NT2/D1 (cell line): ENCODE measurements around the gene RAB19.
"Not testable (repeated sequence)": the region's sequence is repeated elsewhere in the genome, so short reads cannot be mapped to it uniquely, and the experiment has no call there.

Source experiments
- DNase-seq: peaks from one replicate; pipeline ENCODE4 v3.0.0-alpha.2; 2011; ENCODE audit warnings: low read depth, low spot score
- H3K27me3 ChIP-seq: 2 replicates; pipeline ENCODE4 v1.6.0; 2011; ENCODE audit warnings: mild to moderate bottlenecking; ENCODE audit not compliant: insufficient read length, insufficient read depth
- H3K36me3 ChIP-seq: 2 replicates; pipeline ENCODE4 v1.6.1; 2011; ENCODE audit warnings: mild to moderate bottlenecking, low read length, mixed read lengths; ENCODE audit not compliant: insufficient read depth, insufficient read length
- H3K4me1 ChIP-seq: 2 replicates; pipeline ENCODE4 v1.5.1; 2011; ENCODE audit not compliant: insufficient read depth, insufficient read length
- H3K4me3 ChIP-seq: 2 replicates; pipeline ENCODE4 v1.5.1; 2011; ENCODE audit warnings: low read depth; ENCODE audit not compliant: insufficient read length
- H3K9ac ChIP-seq: 2 replicates; pipeline ENCODE4 v1.6.0; 2011; ENCODE audit warnings: low read depth; ENCODE audit not compliant: insufficient read length
- H3K9me3 ChIP-seq: 2 replicates; pipeline ENCODE4 v1.5.1; 2011; ENCODE audit warnings: mild to moderate bottlenecking, low read length; ENCODE audit not compliant: insufficient read depth
- SUZ12 ChIP-seq: IDR thresholded peaks from 2 replicates; pipeline ENCODE4 v1.6.1; 2011; ENCODE audit not compliant: insufficient read length, insufficient read depth; ENCODE audit errors: extremely low read depth
- YY1 ChIP-seq: IDR thresholded peaks from 2 replicates; pipeline ENCODE4 v1.6.1; 2011; ENCODE audit not compliant: insufficient read length, insufficient read depth
- ZNF274 ChIP-seq: IDR thresholded peaks from 2 replicates; pipeline ENCODE4 v1.6.1; 2011; ENCODE audit warnings: mild to moderate bottlenecking, low read depth, low read length

The RAB19 gene

GRCh38 chr7:140404565-140405065 lies 757 bp downstream of the RAB19 start:
- Histone ChIP-seq H3K9ac (no peak overlapping the region), H3K27me3 (no peaks in the 10 kb centered on the region), H3K9me3 (no peaks in the 10 kb centered on the region), H3K4me3 (no peak overlapping the region), H3K4me1 (peaks cover 2% of the 10 kb centered on the region), H3K36me3 (no peaks in the 10 kb centered on the region)
- no peak for DNase-seq
- TF ChIP-seq YY1: no peak
- TF ChIP-seq SUZ12: no peak
- TF ChIP-seq ZNF274: no peak

DNA sequence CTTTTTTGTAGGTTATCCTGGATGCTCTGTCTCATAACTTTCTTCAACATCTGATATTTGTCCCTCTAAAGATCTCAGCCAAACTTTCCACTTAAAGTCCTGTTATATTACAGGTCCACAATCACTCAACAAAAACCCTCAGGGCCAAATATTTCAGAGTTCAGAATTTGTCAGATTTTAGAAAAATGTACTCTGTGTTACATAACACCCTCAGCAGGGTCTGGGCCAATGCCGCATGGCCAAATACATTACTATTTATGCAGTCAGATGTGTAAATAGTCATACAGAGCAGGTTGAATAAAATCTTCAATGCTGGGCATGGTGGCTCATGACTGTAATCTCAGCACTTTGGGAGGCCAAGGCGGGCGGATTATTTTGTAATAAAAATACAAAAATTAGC lies 11.5 kb downstream of the RAB19 start:
- no peaks in the 10 kb centered on the region for H3K27me3 ChIP-seq
- no peaks in the 10 kb centered on the region for H3K9me3 ChIP-seq
- H3K9ac ChIP-seq: no peak overlapping the region
- TF ChIP-seq ZNF274 (no peak), SUZ12 (no peak), YY1 (no peak)
- H3K36me3 ChIP-seq: no peaks in the 10 kb centered on the region
- no peaks in the 10 kb centered on the region for H3K4me1 ChIP-seq
- no peak for DNase-seq
- H3K4me3 ChIP-seq: no peak overlapping the region

GRCh38 chr7:140415816-140416215 lies 12.0 kb downstream of the RAB19 start:
- H3K27me3 ChIP-seq, H3K9me3 ChIP-seq, H3K4me1 ChIP-seq, H3K36me3 ChIP-seq, H3K4me3 ChIP-seq, DNase-seq, H3K9ac ChIP-seq: not testable (repeated sequence)

DNA sequence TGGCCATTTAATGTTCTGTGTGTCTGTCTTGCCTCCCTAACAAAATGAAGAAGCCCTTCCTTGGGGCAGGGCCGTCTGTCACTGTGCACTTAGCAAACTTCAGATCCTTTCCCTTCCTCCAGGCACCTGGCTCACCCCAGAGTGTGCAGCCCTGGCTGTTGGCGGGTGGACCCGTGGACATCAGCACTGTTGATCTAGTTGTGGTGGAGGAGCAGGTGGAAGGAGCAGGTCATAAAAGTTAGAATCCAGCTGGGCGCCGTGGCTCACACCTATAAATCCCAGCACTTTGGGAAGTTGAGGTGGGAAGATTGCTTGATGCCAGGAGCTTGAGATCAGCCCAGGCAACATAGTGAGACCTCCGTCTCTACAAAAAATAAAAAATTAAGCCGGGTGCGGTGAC lies 12.7 kb downstream of the RAB19 start:
- Histone ChIP-seq H3K9me3 (no peaks in the 10 kb centered on the region), H3K36me3 (no peaks in the 10 kb centered on the region), H3K4me3 (no peak overlapping the region), H3K4me1 (no peaks in the 10 kb centered on the region), H3K9ac (no peak overlapping the region), H3K27me3 (no peaks in the 10 kb centered on the region)
- no peak for DNase-seq
- no peak for TF ChIP-seq YY1
- no peak for TF ChIP-seq ZNF274

GRCh38 chr7:140417456-140418155 lies 13.7 kb downstream of the RAB19 start:
- Histone ChIP-seq H3K4me1 (no peaks in the 10 kb centered on the region), H3K27me3 (no peaks in the 10 kb centered on the region), H3K9me3 (no peaks in the 10 kb centered on the region), H3K36me3 (no peaks in the 10 kb centered on the region), H3K9ac (no peak overlapping the region), H3K4me3 (no peak overlapping the region)
- DNase-seq: no peak
- TF ChIP-seq YY1 (no peak), SUZ12 (no peak), ZNF274 (no peak)

DNA sequence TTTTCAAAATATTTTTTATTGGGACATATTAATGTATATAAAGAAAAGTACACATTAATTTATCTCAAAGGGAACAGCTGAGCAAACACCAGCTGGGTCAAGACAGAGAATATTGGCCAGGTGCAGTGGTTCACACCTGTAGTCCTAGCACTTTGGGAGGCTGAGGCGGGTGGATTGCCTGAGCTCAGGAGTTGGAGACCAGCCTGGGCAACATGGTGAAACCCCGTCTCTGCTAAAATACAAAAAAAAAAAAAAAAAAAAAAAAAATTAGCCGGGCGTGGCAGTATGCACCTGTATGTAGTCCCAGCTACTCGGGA lies 14.3 kb downstream of the RAB19 start:
- not testable (repeated sequence) for H3K36me3 ChIP-seq, H3K4me3 ChIP-seq, H3K9ac ChIP-seq, DNase-seq, H3K9me3 ChIP-seq, H3K4me1 ChIP-seq, H3K27me3 ChIP-seq

DNA sequence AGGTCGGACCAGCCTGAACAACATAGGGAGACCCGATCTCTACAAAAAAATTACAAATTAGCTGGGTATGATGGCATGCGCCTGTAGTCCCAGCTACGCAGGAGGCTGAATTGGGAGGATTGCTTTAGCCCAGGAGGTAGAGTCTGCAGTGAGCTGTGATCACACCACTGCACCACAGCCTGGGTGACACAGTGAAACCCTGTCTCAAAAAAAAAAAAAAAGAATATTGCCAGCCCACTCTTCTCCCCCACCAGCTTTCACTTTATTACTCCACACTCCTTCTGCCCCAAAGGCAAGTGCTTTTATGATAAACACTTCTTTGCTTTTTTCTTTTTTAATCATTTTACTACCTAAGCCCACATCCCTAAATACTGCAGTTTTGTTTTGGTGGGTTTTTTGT lies 14.8 kb downstream of the RAB19 start:
- Histone ChIP-seq H3K9ac (no peak overlapping the region), H3K36me3 (no peaks in the 10 kb centered on the region), H3K9me3 (no peaks in the 10 kb centered on the region), H3K4me1 (no peaks in the 10 kb centered on the region), H3K4me3 (no peak overlapping the region), H3K27me3 (no peaks in the 10 kb centered on the region)
- TF ChIP-seq YY1 (no peak), SUZ12 (no peak), ZNF274 (no peak)
- no peak for DNase-seq

GRCh38 chr7:140421521-140421920 lies 17.7 kb downstream of the RAB19 start:
- H3K4me1 ChIP-seq: no peaks in the 10 kb centered on the region
- H3K27me3 ChIP-seq: no peaks in the 10 kb centered on the region
- no peaks in the 10 kb centered on the region for H3K9me3 ChIP-seq
- no peaks in the 10 kb centered on the region for H3K36me3 ChIP-seq
- no peak for DNase-seq
- no peak for TF ChIP-seq SUZ12
- no peak for TF ChIP-seq ZNF274
- no peak for TF ChIP-seq YY1
- H3K4me3 ChIP-seq: no peak overlapping the region
- H3K9ac ChIP-seq: no peak overlapping the region
